RWPE1 (cell line): ENCODE data around the gene WNT3A.

Experiments used
- CTCF ChIA-PET: fragments of 350-600 bp; sonication (Branson Sonifier 250); formaldehyde crosslinking; extraction: SDS; loops from one replicate; lab custom pipeline; 2021; lab: Yijun Ruan, JAX
- POLR2A ChIA-PET: fragments of 400-600 bp; formaldehyde crosslinking; extraction: SDS; loops from one replicate; lab custom pipeline; 2020; ENCODE audit warnings: antibody characterized with exemption; ENCODE audit not compliant: low non-redundant PET; lab: Yijun Ruan, JAX
- DNase-seq: peaks from one replicate; pipeline ENCODE4 v3.0.0; 2012; ENCODE audit warnings: low spot score
- H3K27ac ChIP-seq: fragments of 450-650 bp; 2 replicates; pipeline ENCODE4 v1.5.1; 2017
- TF ChIP-seq, protein P1 (sequence below): fragments of 450-650 bp; conservative IDR thresholded peaks from 2 replicates; pipeline ENCODE4 v1.5.1; 2017; ENCODE audit warnings: low read depth, mild to moderate bottlenecking

The WNT3A gene

DNA sequence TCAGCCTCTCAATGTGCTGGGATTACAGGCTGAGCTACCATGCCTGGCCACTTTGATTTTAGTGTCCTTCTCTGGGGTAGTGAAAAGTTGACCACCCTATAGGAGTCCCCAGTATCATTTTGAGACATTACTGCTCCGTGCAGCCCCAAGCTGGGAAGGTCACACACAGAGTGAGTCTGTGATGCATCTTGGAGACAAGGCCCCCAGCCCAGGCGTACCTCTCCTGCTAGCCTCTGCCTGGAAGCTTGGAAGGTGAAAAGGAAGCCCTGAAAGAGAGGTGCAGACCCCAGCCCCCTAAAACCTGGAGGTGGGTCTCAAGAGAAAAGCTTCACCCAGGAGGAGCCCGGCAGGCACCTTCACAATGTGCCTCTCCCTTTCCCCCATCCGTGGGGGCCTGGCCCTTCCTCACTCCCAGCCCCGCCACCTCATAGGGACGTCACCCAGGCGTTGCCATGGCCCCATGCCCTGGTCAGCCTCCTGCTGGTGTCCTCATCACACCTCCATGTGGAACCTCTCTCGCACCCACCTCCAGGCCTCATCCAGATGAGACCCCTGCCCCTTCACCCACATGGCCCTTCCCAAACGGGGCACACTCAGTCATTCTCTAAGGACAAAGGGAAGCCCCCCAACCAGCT, 70.1 kb downstream of the WNT3A start:
- TF ChIP-seq, protein P1, sequence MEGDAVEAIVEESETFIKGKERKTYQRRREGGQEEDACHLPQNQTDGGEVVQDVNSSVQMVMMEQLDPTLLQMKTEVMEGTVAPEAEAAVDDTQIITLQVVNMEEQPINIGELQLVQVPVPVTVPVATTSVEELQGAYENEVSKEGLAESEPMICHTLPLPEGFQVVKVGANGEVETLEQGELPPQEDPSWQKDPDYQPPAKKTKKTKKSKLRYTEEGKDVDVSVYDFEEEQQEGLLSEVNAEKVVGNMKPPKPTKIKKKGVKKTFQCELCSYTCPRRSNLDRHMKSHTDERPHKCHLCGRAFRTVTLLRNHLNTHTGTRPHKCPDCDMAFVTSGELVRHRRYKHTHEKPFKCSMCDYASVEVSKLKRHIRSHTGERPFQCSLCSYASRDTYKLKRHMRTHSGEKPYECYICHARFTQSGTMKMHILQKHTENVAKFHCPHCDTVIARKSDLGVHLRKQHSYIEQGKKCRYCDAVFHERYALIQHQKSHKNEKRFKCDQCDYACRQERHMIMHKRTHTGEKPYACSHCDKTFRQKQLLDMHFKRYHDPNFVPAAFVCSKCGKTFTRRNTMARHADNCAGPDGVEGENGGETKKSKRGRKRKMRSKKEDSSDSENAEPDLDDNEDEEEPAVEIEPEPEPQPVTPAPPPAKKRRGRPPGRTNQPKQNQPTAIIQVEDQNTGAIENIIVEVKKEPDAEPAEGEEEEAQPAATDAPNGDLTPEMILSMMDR = no peak
- DNase-seq = no peak
- H3K27ac ChIP-seq = 0 out of 2 replicates have a peak overlapping the region, but pooled peaks have one; percentile 15
- CTCF ChIA-PET = interaction anchor here (0.6 to 1.8 kb wide), 5 partner anchors 54 to 277 kb away, joined by 3 to 12 read pairs (median 3); no protein-coding TSS in a partner anchor
- POLR2A ChIA-PET = no interaction called here

DNA sequence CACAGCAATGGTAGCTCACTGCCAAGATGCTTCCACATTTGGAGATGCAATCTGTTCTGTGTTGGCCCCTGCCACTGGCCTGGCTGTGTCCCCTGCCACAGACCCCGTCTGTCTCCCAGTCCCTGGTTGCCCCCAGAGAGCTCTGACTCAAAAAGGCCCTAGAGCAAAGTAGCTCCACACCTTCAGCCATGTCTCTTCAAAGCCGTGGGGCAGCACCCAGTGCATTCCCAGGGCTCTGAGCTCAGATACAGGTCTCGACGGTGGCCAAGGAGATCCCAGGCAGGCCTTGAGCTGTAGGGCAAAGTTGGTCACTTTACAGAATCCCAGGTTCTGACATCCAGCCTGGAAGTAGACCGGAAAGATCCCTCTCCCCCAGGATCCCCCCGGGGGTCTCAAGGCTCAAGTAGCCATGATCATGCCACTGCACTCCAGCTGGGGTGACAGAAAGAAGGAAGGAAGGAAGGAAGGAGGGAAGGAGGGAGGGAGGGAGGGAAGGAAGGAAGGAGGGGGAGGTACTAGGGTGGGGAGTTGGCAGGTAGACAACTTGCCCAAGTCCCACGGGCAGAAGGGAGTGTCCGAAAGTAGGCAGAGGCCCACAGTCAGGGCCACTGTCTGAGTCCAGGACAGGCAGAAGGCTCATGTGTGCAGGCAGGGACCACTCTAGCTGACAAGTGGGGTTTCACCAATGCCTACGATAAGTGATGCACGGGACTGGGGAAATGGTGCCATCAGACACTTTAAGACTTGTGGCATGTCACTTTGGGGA, 71.0 kb downstream of the WNT3A start:
- ChIA-PET CTCF (interaction anchor here (0.6 to 1.8 kb wide), 2 partner anchors 53 to 78 kb away, joined by 3 to 12 read pairs; no protein-coding TSS in a partner anchor), POLR2A (no interaction called here)
- peak overlapping the region; percentile 15; the same call in 1 of the 2 replicates for H3K27ac ChIP-seq
- TF ChIP-seq, protein P1 = no peak
- DNase-seq = no peak

DNA sequence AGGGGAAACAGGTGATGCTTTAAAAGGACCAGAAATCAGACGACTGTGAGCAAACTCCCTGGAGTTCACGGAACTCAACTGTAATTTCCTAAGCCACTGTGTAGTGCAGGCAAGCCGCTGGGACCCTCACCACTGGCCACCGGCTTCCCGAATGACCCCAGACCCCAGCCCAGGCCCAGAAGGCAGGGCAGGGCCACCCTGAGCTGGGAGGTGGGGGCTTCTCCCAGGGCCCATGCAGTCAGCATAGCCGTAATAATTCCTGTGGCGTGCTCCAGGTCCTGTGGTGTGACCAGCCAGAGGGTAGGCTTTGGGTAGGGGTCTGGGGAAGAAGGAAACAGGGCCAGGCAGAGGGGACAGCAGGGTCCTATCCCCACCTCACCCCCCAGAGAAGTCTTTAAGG, 72.2 kb downstream of the WNT3A start:
- ChIA-PET CTCF (no interaction called here), POLR2A (no interaction called here)
- TF ChIP-seq, protein P1 = no peak
- no peak for DNase-seq
- H3K27ac ChIP-seq = no peak overlapping the region

DNA sequence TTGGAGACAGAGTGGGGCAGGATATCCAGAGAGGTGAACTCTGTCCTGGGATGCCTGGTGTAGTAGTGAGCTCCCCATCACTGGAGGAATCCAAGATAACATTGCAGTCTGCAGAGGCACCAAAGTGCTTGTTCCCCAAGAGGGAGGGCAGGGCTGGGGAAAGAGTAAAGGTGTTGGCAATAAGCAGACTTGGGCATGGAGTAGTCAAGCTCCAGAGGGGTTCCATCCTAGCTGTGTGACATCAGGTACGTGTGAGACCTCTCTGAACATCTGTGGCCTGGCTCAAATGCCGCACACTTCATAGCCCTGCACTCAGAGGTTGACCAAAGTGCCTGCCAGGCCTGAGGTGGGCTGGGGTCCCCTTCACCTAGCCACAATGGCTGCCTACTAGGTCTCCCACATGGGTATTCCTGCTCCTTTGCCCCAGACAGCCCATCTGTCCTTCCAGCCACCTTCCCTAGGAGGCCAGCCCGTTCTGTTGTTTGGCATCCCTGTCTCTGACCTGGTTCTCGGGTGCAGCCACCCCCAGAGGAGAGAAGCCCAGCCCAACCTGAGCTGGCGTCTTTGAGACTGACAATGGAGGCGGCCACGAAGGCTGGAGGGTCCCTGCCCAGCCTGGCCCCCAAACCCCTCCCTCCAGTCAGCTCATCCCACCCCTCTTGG, 72.9 kb downstream of the WNT3A start:
- TF ChIP-seq, protein P1 = no peak
- ChIA-PET POLR2A (no interaction called here), CTCF (no interaction called here)
- H3K27ac ChIP-seq = peak overlapping the region; percentile 85
- no peak for DNase-seq

DNA sequence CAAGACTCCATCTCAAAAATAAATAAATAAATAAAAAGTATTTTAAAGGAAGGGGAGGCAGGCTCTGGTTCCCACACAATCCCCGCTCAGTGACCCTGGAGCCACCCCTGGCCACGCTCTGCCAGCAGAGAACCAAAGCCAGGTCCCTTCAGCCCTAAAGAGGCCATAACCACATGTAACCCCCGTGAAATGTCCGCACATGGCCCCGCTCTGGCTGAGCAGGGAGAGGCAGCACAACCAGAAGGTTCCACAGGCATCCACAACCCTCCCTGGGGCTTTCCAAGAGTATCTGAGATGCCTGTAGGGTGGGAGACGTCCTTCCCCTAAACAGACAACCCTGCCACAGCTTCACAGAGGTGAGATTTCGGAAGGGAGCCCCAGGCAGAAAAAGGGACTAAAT, 74.3 kb downstream of the WNT3A start:
- no peak for DNase-seq
- ChIA-PET CTCF (no interaction called here), POLR2A (no interaction called here)
- peak overlapping the region; percentile 85 for H3K27ac ChIP-seq
- TF ChIP-seq, protein P1 = no peak

DNA sequence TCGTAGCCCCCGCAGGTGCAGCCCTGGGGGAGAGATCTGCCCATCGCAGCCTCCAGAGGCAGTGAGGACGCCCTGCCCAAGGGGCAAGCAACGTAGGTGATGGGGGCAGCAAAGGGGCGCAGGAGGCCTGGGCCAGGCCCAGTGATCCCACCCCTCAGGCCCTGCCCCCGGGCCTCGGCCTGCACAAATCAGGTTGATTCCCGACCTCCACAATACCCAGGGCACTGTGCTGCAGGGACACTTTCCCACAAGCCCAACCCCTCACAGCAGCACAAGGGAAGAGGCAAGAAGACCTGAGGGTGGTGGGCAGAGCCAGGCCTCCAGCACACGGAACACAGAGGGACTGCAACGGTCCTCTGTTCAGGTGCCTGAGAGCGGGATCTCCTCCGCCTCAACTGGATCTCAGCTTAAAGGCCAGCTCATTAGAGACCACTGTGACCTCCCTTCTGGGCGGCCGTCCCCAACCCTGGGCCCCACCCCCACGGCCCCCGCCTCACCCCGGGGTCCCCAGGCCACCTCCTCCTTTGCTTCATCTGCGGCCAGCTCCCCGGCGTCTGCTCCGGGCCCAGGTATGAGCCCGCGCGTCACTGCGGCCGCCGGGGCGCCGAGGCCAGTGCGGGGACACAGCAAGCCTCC, 74.9 kb downstream of the WNT3A start:
- POLR2A ChIA-PET = interaction anchor here (0.5 to 0.6 kb wide), 2 partner anchors 33 to 45 kb away, joined by 3 read pairs; no protein-coding TSS in a partner anchor
- TF ChIP-seq, protein P1 = no peak
- H3K27ac ChIP-seq = peak overlapping the region; percentile 85
- CTCF ChIA-PET = interaction anchor here (0.7 kb wide), 1 partner anchor 82 kb away, joined by 4 read pairs; no protein-coding TSS in a partner anchor
- no peak for DNase-seq
